HEK293 (cell line): Measurements from ENCODE around the gene ITGA2.

Experiments used
- CTCF ChIA-PET: fragments of 350-600 bp; formaldehyde crosslinking; extraction: SDS; loops from one replicate; lab custom pipeline; 2021; ENCODE audit warnings: antibody characterized with exemption; lab: Yijun Ruan, JAX
- POLR2A ChIA-PET: fragments of 300-600 bp; formaldehyde crosslinking; extraction: SDS; loops from one replicate; lab custom pipeline; 2020; ENCODE audit warnings: antibody characterized with exemption, inconsistent platforms; lab: Yijun Ruan, JAX
- H3K27ac ChIP-seq: fragments of 200-500 bp; sonication (Bioruptor generic); 2 replicates; pipeline ENCODE4 v1.5.1; 2014; ENCODE audit warnings: low read depth, low read length, control low read depth, inconsistent platforms; ENCODE audit errors: extremely low read depth
- H3K36me3 ChIP-seq, 2 experiments: fragments of 200-500 bp in 1 of 2; sonication (Bioruptor generic) in 1 of 2; 1 replicate in 1 of 2; 2 replicates in 1 of 2; pipeline ENCODE4 v1.5.1; 2014 to 2017; ENCODE audit warnings: inconsistent platforms in 2 of 2, low read length in 2 of 2; ENCODE audit not compliant: control insufficient read depth in 2 of 2, insufficient read depth in 1 of 2
- H3K4me1 ChIP-seq: fragments of 200-500 bp; sonication (Bioruptor generic); 2 replicates; pipeline ENCODE4 v1.5.1; 2014; ENCODE audit warnings: mild to moderate bottlenecking, low read length, inconsistent platforms; ENCODE audit not compliant: control insufficient read depth, insufficient read depth
- H3K4me3 ChIP-seq: 2 replicates; pipeline ENCODE4 v1.5.1; 2011; ENCODE audit warnings: low read depth, mild to moderate bottlenecking, control low read depth, low read length, moderate library complexity
- H3K9me3 ChIP-seq: fragments of 200-500 bp; sonication (Bioruptor generic); 2 replicates; pipeline ENCODE4 v1.5.1; 2014; ENCODE audit warnings: low read depth, low read length, inconsistent platforms; ENCODE audit not compliant: control insufficient read depth, insufficient read depth
- SETDB1 ChIP-seq: IDR thresholded peaks from one replicate; pipeline ENCODE4 v1.6.1; 2017; ENCODE audit warnings: mild to moderate bottlenecking, low read length, moderate library complexity, mixed read lengths; ENCODE audit not compliant: insufficient read length
- ZBTB17 ChIP-seq: fragments of 450-650 bp; formaldehyde crosslinking; IDR thresholded peaks from 2 replicates; pipeline ENCODE4 v1.5.1; 2016; ENCODE audit warnings: missing biosample characterization, missing genetic modification characterization
- ZBTB48 ChIP-seq: fragments of 450-650 bp; formaldehyde crosslinking; IDR thresholded peaks from 2 replicates; pipeline ENCODE4 v1.5.1; 2016; ENCODE audit warnings: missing biosample characterization, missing genetic modification characterization
- ZBTB7A ChIP-seq: fragments of 450-650 bp; formaldehyde crosslinking; IDR thresholded peaks from 2 replicates; pipeline ENCODE4 v1.5.1; 2016; ENCODE audit warnings: low read depth, missing biosample characterization, missing genetic modification characterization
- ZIC2 ChIP-seq: fragments of 450-650 bp; formaldehyde crosslinking; IDR thresholded peaks from 2 replicates; pipeline ENCODE4 v1.5.1; 2016; ENCODE audit warnings: missing biosample characterization, missing genetic modification characterization
- ZNF114 ChIP-seq: fragments of 450-650 bp; formaldehyde crosslinking; IDR thresholded peaks from 2 replicates; pipeline ENCODE4 v1.5.0; 2017; ENCODE audit warnings: missing biosample characterization, missing genetic modification characterization
- ZNF175 ChIP-seq: fragments of 450-650 bp; formaldehyde crosslinking; IDR thresholded peaks from 2 replicates; pipeline ENCODE4 v1.5.1; 2016; ENCODE audit warnings: missing biosample characterization, missing genetic modification characterization
- ZNF423 ChIP-seq: fragments of 450-650 bp; formaldehyde crosslinking; IDR thresholded peaks from 2 replicates; pipeline ENCODE4 v1.5.1; 2016; ENCODE audit warnings: missing biosample characterization, missing genetic modification characterization
- ZNF571 ChIP-seq: fragments of 450-650 bp; formaldehyde crosslinking; IDR thresholded peaks from 2 replicates; pipeline ENCODE4 v1.5.0; 2017; ENCODE audit warnings: missing biosample characterization, missing genetic modification characterization
- ZNF596 ChIP-seq: fragments of 450-650 bp; IDR thresholded peaks from 2 replicates; pipeline ENCODE4 v1.5.0; 2018; ENCODE audit warnings: missing biosample characterization, mild to moderate bottlenecking, missing genetic modification characterization, moderate library complexity
- ZNF76 ChIP-seq: fragments of 450-650 bp; formaldehyde crosslinking; IDR thresholded peaks from 2 replicates; pipeline ENCODE4; 2016; ENCODE audit warnings: low read depth, missing biosample characterization, missing genetic modification characterization, borderline replicate concordance
- ZNF791 ChIP-seq: fragments of 450-650 bp; formaldehyde crosslinking; IDR thresholded peaks from 2 replicates; pipeline ENCODE4 v1.5.1; 2016; ENCODE audit warnings: missing biosample characterization, missing genetic modification characterization
- TF ChIP-seq, protein P1 (sequence below): fragments of 450-650 bp; formaldehyde crosslinking; IDR thresholded peaks from 2 replicates; pipeline ENCODE4 v1.5.1; 2017; ENCODE audit warnings: missing biosample characterization, missing genetic modification characterization
- TF ChIP-seq, protein P2 (sequence below): fragments of 450-650 bp; formaldehyde crosslinking; IDR thresholded peaks from 2 replicates; pipeline ENCODE4 v1.5.1; 2016; ENCODE audit warnings: missing biosample characterization, missing genetic modification characterization, borderline replicate concordance

ITGA2 gene

DNA sequence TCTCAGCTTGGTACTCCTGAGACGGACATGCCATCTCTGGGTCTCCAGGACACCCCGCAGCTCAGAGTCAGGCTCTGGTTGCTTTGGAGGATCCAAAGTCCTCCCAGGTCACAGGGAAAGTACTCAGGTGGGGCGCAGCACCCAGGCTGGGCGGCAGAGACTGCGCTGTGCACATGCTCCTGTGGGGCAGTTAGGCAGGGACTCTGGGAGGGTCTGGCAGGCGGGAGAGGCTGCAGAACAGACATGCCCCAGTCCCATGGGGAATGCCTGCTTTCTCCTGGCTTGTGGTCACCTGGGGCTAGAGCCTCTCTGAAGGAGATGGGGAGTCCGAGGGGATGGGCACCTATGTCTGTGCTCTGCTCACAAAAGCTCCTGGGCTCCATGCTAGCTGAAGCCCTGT lies 45.3 kb upstream of the ITGA2 start:
- H3K4me1 ChIP-seq: no peaks in the 10 kb centered on the region
- no peaks in the 10 kb centered on the region for H3K36me3 ChIP-seq
- no peak overlapping the region for H3K4me3 ChIP-seq
- H3K9me3 ChIP-seq: no peaks in the 10 kb centered on the region
- CTCF ChIA-PET: interaction anchor here (0.5 to 1.8 kb wide), 2 partner anchors 140 to 154 kb away, joined by 3 to 4 read pairs; no protein-coding TSS in a partner anchor
- POLR2A ChIA-PET: interaction anchor here (1.1 kb wide), 1 partner anchor 165 kb away, joined by 3 read pairs; the partner anchor contains the start of gene MOCS2
- TF ChIP-seq ZNF571 (tag by site-specific recombination): no peak
- TF ChIP-seq ZIC2 (tag by site-specific recombination): no peak
- H3K27ac ChIP-seq: no peak overlapping the region

DNA sequence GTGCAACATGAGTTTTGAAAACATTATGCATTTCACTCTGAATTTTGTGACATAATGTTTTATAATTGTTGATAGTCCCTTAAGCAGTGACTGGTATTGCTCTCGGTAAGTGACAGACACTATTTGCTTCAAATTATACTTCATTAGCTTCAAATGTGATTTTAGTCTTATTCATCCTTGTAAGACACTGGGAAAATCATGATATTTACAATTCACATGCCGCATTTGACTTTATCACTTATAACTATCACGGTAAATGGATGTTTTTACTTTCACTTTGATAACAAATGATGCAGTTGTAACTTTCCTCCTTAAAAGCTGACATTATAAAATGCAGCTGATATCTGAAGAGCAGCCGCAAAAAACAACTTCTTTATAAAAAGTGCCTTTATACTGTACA lies 44.1 kb upstream of the ITGA2 start:
- POLR2A ChIA-PET: interaction anchor here (0.5 to 0.6 kb wide), 2 partner anchors 46 to 77 kb away, joined by 3 to 6 read pairs; no protein-coding TSS in a partner anchor
- CTCF ChIA-PET: interaction anchor here (0.6 to 1.8 kb wide), 7 partner anchors 19 to 1431 kb away, joined by 3 to 4 read pairs (median 3); no protein-coding TSS in a partner anchor
- TF ChIP-seq, protein P1, sequence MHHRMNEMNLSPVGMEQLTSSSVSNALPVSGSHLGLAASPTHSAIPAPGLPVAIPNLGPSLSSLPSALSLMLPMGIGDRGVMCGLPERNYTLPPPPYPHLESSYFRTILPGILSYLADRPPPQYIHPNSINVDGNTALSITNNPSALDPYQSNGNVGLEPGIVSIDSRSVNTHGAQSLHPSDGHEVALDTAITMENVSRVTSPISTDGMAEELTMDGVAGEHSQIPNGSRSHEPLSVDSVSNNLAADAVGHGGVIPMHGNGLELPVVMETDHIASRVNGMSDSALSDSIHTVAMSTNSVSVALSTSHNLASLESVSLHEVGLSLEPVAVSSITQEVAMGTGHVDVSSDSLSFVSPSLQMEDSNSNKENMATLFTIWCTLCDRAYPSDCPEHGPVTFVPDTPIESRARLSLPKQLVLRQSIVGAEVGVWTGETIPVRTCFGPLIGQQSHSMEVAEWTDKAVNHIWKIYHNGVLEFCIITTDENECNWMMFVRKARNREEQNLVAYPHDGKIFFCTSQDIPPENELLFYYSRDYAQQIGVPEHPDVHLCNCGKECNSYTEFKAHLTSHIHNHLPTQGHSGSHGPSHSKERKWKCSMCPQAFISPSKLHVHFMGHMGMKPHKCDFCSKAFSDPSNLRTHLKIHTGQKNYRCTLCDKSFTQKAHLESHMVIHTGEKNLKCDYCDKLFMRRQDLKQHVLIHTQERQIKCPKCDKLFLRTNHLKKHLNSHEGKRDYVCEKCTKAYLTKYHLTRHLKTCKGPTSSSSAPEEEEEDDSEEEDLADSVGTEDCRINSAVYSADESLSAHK (tag by site-specific recombination): no peak
- peak; percentile 73 for TF ChIP-seq ZBTB48 (tag by site-specific recombination)
- H3K4me3 ChIP-seq: no peak overlapping the region
- no peaks in the 10 kb centered on the region for H3K4me1 ChIP-seq
- H3K36me3 ChIP-seq: no peaks in the 10 kb centered on the region
- H3K9me3 ChIP-seq: no peaks in the 10 kb centered on the region
- H3K27ac ChIP-seq: no peak overlapping the region

DNA sequence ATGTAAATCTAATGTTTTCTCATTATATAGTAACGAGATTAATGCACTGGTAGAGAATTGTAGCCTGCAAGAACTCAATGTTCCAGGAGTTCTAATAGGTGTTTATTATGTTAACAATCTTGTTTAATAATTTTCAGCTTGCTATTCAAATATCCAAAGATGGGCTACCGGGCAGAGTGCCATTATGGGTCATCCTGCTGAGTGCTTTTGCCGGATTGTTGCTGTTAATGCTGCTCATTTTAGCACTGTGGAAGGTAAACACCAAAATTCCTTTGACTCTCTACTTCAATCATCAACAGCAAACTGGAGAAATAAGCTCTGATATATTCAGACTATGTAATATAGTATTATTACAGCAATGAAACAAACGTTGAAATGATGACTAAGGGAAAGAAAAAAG lies 41.9 kb upstream of the ITGA2 start:
- Histone ChIP-seq H3K27ac (no peak overlapping the region), H3K4me3 (no peak overlapping the region), H3K9me3 (no peaks in the 10 kb centered on the region), H3K36me3 (no peaks in the 10 kb centered on the region), H3K4me1 (no peaks in the 10 kb centered on the region)
- CTCF ChIA-PET: interaction anchor here (0.5 to 4.7 kb wide), 8 partner anchors 25 to 160 kb away, joined by 3 to 145 read pairs (median 14); partner anchors contain the start of genes ITGA1 and PELO
- no peak for TF ChIP-seq ZNF114 (tag by site-specific recombination)
- no peak for TF ChIP-seq ZNF423 (tag by site-specific recombination)
- POLR2A ChIA-PET: no interaction called here

DNA sequence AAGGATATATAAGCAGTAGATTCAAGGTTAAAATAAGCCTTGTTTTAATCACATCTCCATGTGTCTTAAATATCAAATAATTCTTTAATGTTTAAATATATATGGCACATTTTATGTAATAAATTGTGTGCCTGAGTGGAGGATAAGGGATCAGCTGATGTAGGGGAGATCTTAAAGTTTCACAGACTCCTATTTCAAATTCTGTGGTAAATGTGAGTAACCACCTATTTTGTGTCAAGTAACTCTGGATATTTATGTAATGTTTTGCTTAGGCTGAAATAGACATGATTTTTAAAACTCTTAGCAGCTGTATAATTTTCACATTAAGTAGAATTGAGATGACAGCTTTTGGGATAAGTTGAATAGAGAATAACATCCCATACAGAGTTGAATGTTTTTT lies 41.3 kb upstream of the ITGA2 start:
- ChIA-PET POLR2A (no interaction called here), CTCF (interaction anchor here (0.6 to 4.7 kb wide), 25 partner anchors 10 to 344 kb away, joined by 3 to 145 read pairs (median 5); partner anchors contain the start of genes ITGA2 and MOCS2)
- Histone ChIP-seq H3K36me3 (no peaks in the 10 kb centered on the region), H3K9me3 (no peaks in the 10 kb centered on the region), H3K4me3 (no peak overlapping the region), H3K4me1 (no peaks in the 10 kb centered on the region), H3K27ac (no peak overlapping the region)
- TF ChIP-seq SETDB1: no peak
- no peak for TF ChIP-seq ZNF596 (tag by site-specific recombination)
- TF ChIP-seq ZNF175 (tag by site-specific recombination): no peak
- no peak for TF ChIP-seq ZNF76
- no peak for TF ChIP-seq ZNF791
- no peak for TF ChIP-seq ZBTB17 (tag by site-specific recombination)
- TF ChIP-seq, protein P2, sequence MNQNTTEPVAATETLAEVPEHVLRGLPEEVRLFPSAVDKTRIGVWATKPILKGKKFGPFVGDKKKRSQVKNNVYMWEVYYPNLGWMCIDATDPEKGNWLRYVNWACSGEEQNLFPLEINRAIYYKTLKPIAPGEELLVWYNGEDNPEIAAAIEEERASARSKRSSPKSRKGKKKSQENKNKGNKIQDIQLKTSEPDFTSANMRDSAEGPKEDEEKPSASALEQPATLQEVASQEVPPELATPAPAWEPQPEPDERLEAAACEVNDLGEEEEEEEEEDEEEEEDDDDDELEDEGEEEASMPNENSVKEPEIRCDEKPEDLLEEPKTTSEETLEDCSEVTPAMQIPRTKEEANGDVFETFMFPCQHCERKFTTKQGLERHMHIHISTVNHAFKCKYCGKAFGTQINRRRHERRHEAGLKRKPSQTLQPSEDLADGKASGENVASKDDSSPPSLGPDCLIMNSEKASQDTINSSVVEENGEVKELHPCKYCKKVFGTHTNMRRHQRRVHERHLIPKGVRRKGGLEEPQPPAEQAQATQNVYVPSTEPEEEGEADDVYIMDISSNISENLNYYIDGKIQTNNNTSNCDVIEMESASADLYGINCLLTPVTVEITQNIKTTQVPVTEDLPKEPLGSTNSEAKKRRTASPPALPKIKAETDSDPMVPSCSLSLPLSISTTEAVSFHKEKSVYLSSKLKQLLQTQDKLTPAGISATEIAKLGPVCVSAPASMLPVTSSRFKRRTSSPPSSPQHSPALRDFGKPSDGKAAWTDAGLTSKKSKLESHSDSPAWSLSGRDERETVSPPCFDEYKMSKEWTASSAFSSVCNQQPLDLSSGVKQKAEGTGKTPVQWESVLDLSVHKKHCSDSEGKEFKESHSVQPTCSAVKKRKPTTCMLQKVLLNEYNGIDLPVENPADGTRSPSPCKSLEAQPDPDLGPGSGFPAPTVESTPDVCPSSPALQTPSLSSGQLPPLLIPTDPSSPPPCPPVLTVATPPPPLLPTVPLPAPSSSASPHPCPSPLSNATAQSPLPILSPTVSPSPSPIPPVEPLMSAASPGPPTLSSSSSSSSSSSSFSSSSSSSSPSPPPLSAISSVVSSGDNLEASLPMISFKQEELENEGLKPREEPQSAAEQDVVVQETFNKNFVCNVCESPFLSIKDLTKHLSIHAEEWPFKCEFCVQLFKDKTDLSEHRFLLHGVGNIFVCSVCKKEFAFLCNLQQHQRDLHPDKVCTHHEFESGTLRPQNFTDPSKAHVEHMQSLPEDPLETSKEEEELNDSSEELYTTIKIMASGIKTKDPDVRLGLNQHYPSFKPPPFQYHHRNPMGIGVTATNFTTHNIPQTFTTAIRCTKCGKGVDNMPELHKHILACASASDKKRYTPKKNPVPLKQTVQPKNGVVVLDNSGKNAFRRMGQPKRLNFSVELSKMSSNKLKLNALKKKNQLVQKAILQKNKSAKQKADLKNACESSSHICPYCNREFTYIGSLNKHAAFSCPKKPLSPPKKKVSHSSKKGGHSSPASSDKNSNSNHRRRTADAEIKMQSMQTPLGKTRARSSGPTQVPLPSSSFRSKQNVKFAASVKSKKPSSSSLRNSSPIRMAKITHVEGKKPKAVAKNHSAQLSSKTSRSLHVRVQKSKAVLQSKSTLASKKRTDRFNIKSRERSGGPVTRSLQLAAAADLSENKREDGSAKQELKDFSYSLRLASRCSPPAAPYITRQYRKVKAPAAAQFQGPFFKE (tag by site-specific recombination): no peak
- TF ChIP-seq ZNF114 (tag by site-specific recombination): no peak
- no peak for TF ChIP-seq ZBTB7A
